SK-N-SH (cell line): ENCODE data around the gene METTL9. TPM values are rescaled to one million over a fixed set of nuclear protein-coding genes. Genes with fewer than 3 reads are reported as not detected.

Source experiments
- CTCF ChIA-PET: fragments of 300-600, 350-600 bp; formaldehyde crosslinking; extraction: SDS; loops from one replicate; lab custom pipeline; 2021; lab: Yijun Ruan, JAX
- POLR2A ChIA-PET: fragments of 350-600 bp; sonication (Branson Sonifier 250); formaldehyde crosslinking; extraction: SDS; loops from one replicate; lab custom pipeline; 2020; ENCODE audit warnings: antibody characterized with exemption, inconsistent platforms; lab: Yijun Ruan, JAX
- DNase-seq: peaks from one replicate; pipeline ENCODE4 v3.0.0; 2012
- H2AFZ ChIP-seq: fragments of 200-600 bp; sonication (generic); 2 replicates; pipeline ENCODE4 v1.8.1; 2016; ENCODE audit warnings: antibody characterized with exemption, mild to moderate bottlenecking, low read depth
- H3F3A ChIP-seq: fragments of 200-600 bp; sonication (generic); replicated peaks from 2 replicates; pipeline ENCODE3; 2016; ENCODE audit warnings: antibody characterized with exemption, mild to moderate bottlenecking; ENCODE audit not compliant: insufficient read depth
- H3K27ac ChIP-seq, 2 experiments: fragments of 200-500 bp in 1 of 2; fragments of 200-600 bp in 1 of 2; sonication (Bioruptor generic) in 1 of 2; sonication (generic), shearing (Covaris generic) in 1 of 2; 2 replicates each; pipeline versions ENCODE4 v1.5.1 to v1.6.1; 2014 to 2016; ENCODE audit warnings: low read depth in 2 of 2, inconsistent platforms in 1 of 2, low read length in 1 of 2, mild to moderate bottlenecking in 1 of 2, mixed read lengths in 1 of 2
- H3K27me3 ChIP-seq: fragments of 200-600 bp; sonication (generic), shearing (Covaris generic); 2 replicates; pipeline ENCODE4 v1.6.1; 2016; ENCODE audit warnings: mixed run types; ENCODE audit not compliant: insufficient read depth
- H3K36me3 ChIP-seq, 2 experiments: fragments of 200-500 bp in 1 of 2; fragments of 200-600 bp in 1 of 2; sonication (Bioruptor generic) in 1 of 2; sonication (generic) in 1 of 2; replicated peaks in 1 of 2; 2 replicates each; pipeline versions ENCODE3 to v1.5.1; 2014 to 2016; ENCODE audit warnings: low read length in 1 of 2, mild to moderate bottlenecking in 1 of 2; ENCODE audit not compliant: insufficient read depth in 2 of 2, control insufficient read depth in 1 of 2
- H3K4me1 ChIP-seq, 2 experiments: fragments of 200-500 bp in 1 of 2; fragments of 200-600 bp in 1 of 2; sonication (Bioruptor generic) in 1 of 2; sonication (generic), shearing (Covaris generic) in 1 of 2; 2 replicates each; pipeline versions ENCODE4 v1.5.1 to v1.6.1; 2014 to 2016; ENCODE audit warnings: low read depth in 1 of 2, low read length in 1 of 2, mixed run types in 1 of 2; ENCODE audit not compliant: insufficient read depth in 2 of 2, control insufficient read depth in 1 of 2
- H3K4me2 ChIP-seq: fragments of 200-600 bp; sonication (generic), shearing (Covaris generic); 2 replicates; pipeline ENCODE4 v1.6.1; 2017; ENCODE audit warnings: mixed run types
- H3K4me3 ChIP-seq, 2 experiments: fragments of 200-500 bp in 1 of 2; fragments of 200-600 bp in 1 of 2; sonication (Bioruptor generic) in 1 of 2; sonication (generic), shearing (Covaris generic) in 1 of 2; 2 replicates each; pipeline versions ENCODE4 v1.5.1 to v1.8.1; 2014 to 2016; ENCODE audit warnings: low read depth in 2 of 2, inconsistent platforms in 1 of 2, low read length in 1 of 2, mild to moderate bottlenecking in 1 of 2, mixed read lengths in 1 of 2, moderate library complexity in 1 of 2
- H3K79me2 ChIP-seq: fragments of 200-600 bp; sonication (generic); 2 replicates; pipeline ENCODE4 v1.8.1; 2017; ENCODE audit warnings: mild to moderate bottlenecking; ENCODE audit not compliant: insufficient read depth
- H3K9ac ChIP-seq: fragments of 200-600 bp; sonication (generic); 2 replicates; pipeline ENCODE4 v1.6.1; 2017; ENCODE audit warnings: mixed run types
- H3K9me2 ChIP-seq: fragments of 200-600 bp; sonication (generic); 2 replicates; pipeline ENCODE4 v1.6.1; 2017; ENCODE audit warnings: mixed run types
- H3K9me3 ChIP-seq: fragments of 200-600 bp; sonication (generic); 2 replicates; pipeline ENCODE4 v1.6.1; 2017; ENCODE audit warnings: mixed run types, mild to moderate bottlenecking, moderate library complexity
- H4K20me1 ChIP-seq: fragments of 200-600 bp; sonication (generic); 2 replicates; pipeline ENCODE4 v1.6.1; 2017; ENCODE audit warnings: mild to moderate bottlenecking, mixed run types; ENCODE audit not compliant: insufficient read depth
- EP300 ChIP-seq, 2 experiments: IDR thresholded peaks; 2 replicates each; pipeline versions ENCODE4 v1.4.0 to v1.6.1; 2012; ENCODE audit warnings: borderline replicate concordance in 1 of 2, low read depth in 1 of 2, low read length in 1 of 2
- FOXJ3 ChIP-seq: sonication (generic); formaldehyde crosslinking; IDR thresholded peaks from 2 replicates; pipeline ENCODE4 v1.5.1; 2020; ENCODE audit warnings: mild to moderate bottlenecking, missing genetic modification reagents
- GATA2 ChIP-seq: sonication (generic); formaldehyde crosslinking; IDR thresholded peaks from 2 replicates; pipeline ENCODE4 v1.5.0; 2020; ENCODE audit warnings: mild to moderate bottlenecking, missing genetic modification reagents
- JUND ChIP-seq: IDR thresholded peaks from 2 replicates; pipeline ENCODE4 v1.4.0; 2012
- MXI1 ChIP-seq: IDR thresholded peaks from 2 replicates; pipeline ENCODE4 v1.6.1; 2012; ENCODE audit warnings: mild to moderate bottlenecking, low read depth, low read length, improper control_type of control experiment
- NFIC ChIP-seq: IDR thresholded peaks from 2 replicates; pipeline ENCODE4 v1.4.0; 2012; ENCODE audit warnings: borderline replicate concordance
- RAD21 ChIP-seq: IDR thresholded peaks from 2 replicates; pipeline ENCODE4 v1.6.1; 2012; ENCODE audit warnings: mild to moderate bottlenecking, low read length
- RCOR1 ChIP-seq: fragments of 150-350 bp; IDR thresholded peaks from 2 replicates; pipeline ENCODE4 v1.6.1; 2017; ENCODE audit warnings: antibody characterized with exemption, low read length
- RFX5 ChIP-seq: IDR thresholded peaks from 2 replicates; pipeline ENCODE4 v1.6.1; 2012; ENCODE audit warnings: mild to moderate bottlenecking, improper control_type of control experiment, low read length
- RXRA ChIP-seq: IDR thresholded peaks from 2 replicates; pipeline ENCODE4 v1.4.0; 2012; ENCODE audit warnings: low read depth, mild to moderate bottlenecking, borderline replicate concordance
- YY1 ChIP-seq: IDR thresholded peaks from 2 replicates; pipeline ENCODE4 v1.4.0; 2012; ENCODE audit warnings: low read depth, mild to moderate bottlenecking
- WGBS: methylation state at CpG from one replicate; pipeline ENCODE4 v1.1.6; 2017; ENCODE audit warnings: low lambda C conversion rate; 5-methylcytosine and 5-hydroxymethylcytosine counted together
- polyA plus RNA-seq, 3 experiments: library from polyadenylated mRNA; depleted of rRNA; stranded (reverse); fragments of >200 nt; gene quantifications; 2 replicates each; pipeline ENCODE4 v1.2.3, GENCODE V29; 2012
- TF ChIP-seq, protein P1 (sequence below): fragments of 150-350 bp; IDR thresholded peaks from 2 replicates; pipeline ENCODE4 v1.6.1; 2017; ENCODE audit warnings: antibody characterized with exemption, low read length, low read depth, borderline replicate concordance
- TF ChIP-seq, protein P2 (sequence below): IDR thresholded peaks from 2 replicates; pipeline ENCODE4; 2012
- TF ChIP-seq, protein P3 (sequence below): fragments of 150-350 bp; IDR thresholded peaks from 2 replicates; pipeline ENCODE4 v1.6.1; 2016; ENCODE audit warnings: mild to moderate bottlenecking, low read depth, low read length

The METTL9 gene
- polyA plus RNA-seq, 1 of the 3 experiments (the other 2 are of a cell fraction) = 70.7 TPM

DNA sequence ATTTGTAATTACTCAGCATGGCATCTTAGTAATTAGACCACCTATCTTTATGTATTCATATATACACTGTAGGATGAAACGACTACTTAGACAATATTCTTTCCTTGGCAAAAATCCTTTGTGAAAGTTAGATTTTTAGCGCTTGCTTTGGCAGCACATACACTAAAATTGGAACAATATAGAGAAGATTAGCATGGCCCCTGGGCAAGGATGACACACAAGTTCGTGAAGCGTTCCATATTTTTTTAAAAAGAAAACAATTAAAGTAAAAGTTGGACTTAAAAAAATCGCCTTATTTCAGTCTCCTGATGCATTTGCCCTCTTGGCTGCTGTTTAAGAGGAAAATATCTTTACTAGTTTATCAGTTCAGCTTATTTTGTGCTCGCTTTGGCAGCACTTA lies 42.5 kb downstream of the METTL9 start:
- POLR2A ChIA-PET = interaction anchor here (1.6 kb wide), 1 partner anchor 122 kb away, joined by 3 read pairs; no protein-coding TSS in a partner anchor
- H3F3A ChIP-seq = peaks cover 22% of the 10 kb centered on the region
- CTCF ChIA-PET = interaction anchor here (0.6 to 7.6 kb wide), 11 partner anchors 12 to 66 kb away, joined by 3 to 90 read pairs (median 8); partner anchors contain the start of gene METTL9
- DNase-seq = no peak
- H4K20me1 ChIP-seq = peaks cover 6% of the 10 kb centered on the region
- H3K36me3 ChIP-seq = peaks cover 0 to 15% of the 10 kb centered on the region in 2 experiments
- H3K79me2 ChIP-seq = peaks cover 65% of the 10 kb centered on the region
- no peaks in the 10 kb centered on the region for H3K9me3 ChIP-seq
- no peak overlapping the region for H3K4me3 ChIP-seq
- H3K4me1 ChIP-seq = peaks cover 0 to 21% of the 10 kb centered on the region in 2 experiments; a peak in 3 of 4 replicates
- no peak overlapping the region for H3K27ac ChIP-seq
- no peak overlapping the region for H3K4me2 ChIP-seq
- H3K27me3 ChIP-seq = no peaks in the 10 kb centered on the region
- TF ChIP-seq MXI1 (no peak), FOXJ3 (CRISPR knock-in tag) (no peak), GATA2 (CRISPR knock-in tag) (no peak), RCOR1 (no peak), JUND (no peak), RAD21 (no peak), NFIC (no peak), YY1 (no peak), RFX5 (no peak), EP300 (IDR thresholded peaks at IDR 0.05; ENCODE audit: borderline replicate concordance in 1 of 2, low read depth in 1 of 2, low read length in 1 of 2) (no peak)
- TF ChIP-seq, protein P1, sequence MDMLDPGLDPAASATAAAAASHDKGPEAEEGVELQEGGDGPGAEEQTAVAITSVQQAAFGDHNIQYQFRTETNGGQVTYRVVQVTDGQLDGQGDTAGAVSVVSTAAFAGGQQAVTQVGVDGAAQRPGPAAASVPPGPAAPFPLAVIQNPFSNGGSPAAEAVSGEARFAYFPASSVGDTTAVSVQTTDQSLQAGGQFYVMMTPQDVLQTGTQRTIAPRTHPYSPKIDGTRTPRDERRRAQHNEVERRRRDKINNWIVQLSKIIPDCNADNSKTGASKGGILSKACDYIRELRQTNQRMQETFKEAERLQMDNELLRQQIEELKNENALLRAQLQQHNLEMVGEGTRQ = no peak
- TF ChIP-seq, protein P2, sequence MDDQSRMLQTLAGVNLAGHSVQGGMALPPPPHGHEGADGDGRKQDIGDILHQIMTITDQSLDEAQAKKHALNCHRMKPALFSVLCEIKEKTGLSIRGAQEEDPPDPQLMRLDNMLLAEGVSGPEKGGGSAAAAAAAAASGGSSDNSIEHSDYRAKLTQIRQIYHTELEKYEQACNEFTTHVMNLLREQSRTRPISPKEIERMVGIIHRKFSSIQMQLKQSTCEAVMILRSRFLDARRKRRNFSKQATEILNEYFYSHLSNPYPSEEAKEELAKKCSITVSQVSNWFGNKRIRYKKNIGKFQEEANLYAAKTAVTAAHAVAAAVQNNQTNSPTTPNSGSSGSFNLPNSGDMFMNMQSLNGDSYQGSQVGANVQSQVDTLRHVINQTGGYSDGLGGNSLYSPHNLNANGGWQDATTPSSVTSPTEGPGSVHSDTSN = no peak
- TF ChIP-seq, protein P3, sequence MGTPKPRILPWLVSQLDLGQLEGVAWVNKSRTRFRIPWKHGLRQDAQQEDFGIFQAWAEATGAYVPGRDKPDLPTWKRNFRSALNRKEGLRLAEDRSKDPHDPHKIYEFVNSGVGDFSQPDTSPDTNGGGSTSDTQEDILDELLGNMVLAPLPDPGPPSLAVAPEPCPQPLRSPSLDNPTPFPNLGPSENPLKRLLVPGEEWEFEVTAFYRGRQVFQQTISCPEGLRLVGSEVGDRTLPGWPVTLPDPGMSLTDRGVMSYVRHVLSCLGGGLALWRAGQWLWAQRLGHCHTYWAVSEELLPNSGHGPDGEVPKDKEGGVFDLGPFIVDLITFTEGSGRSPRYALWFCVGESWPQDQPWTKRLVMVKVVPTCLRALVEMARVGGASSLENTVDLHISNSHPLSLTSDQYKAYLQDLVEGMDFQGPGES = no peak
- no peak overlapping the region for H3K9ac ChIP-seq
- H2AFZ ChIP-seq = no peak overlapping the region
- 86% methylated on average over 6 of the region's 6 CpGs for WGBS
- H3K9me2 ChIP-seq = no peaks in the 10 kb centered on the region

DNA sequence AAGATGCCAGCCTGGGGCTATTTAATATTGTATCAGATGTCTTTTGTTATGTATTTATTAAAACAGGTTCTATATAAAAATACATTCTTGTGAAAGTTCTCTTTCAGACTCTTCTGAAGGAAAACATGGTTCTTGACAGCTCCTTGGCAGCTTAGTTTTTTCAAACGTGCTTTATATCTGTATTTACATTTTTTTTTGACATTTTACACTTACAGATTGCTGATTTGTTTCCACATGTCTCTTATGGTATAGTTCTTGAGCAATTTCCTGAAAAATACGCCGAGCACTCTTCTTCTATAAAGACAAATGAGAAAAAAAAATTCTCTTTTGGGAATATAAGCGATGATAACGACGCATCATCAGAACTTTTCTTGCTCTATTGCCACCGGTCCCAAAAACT lies 43.5 kb downstream of the METTL9 start:
- 85% methylated on average over 7 of the region's 7 CpGs for WGBS
- Histone ChIP-seq H3K27me3 (no peaks in the 10 kb centered on the region), H3K9me3 (no peaks in the 10 kb centered on the region), H3K9ac (no peak overlapping the region), H3K79me2 (peaks cover 73% of the 10 kb centered on the region), H3K4me2 (no peak overlapping the region), H3K4me3 (no peak overlapping the region), H3F3A (peaks cover 18% of the 10 kb centered on the region), H3K27ac (no peak overlapping the region), H3K36me3 (peaks cover 0 to 15% of the 10 kb centered on the region in 2 experiments), H4K20me1 (peaks cover 6% of the 10 kb centered on the region), H3K4me1 (peaks cover 0 to 21% of the 10 kb centered on the region in 2 experiments; a peak in 3 of 4 replicates), H3K9me2 (no peaks in the 10 kb centered on the region), H2AFZ (no peak overlapping the region)
- TF ChIP-seq GATA2 (CRISPR knock-in tag) = no peak
- TF ChIP-seq RXRA = no peak
- ChIA-PET CTCF (interaction anchor here (0.9 to 7.6 kb wide), 7 partner anchors 9 to 65 kb away, joined by 3 to 90 read pairs (median 5); no protein-coding TSS in a partner anchor), POLR2A (interaction anchor here (1.6 kb wide), 1 partner anchor 123 kb away, joined by 3 read pairs; no protein-coding TSS in a partner anchor)
- DNase-seq = no peak
